Naive B cell (primary cell): ENCODE results near the gene CPNE5. TPM values are rescaled to one million over a fixed set of nuclear protein-coding genes. Genes with fewer than 3 reads are reported as not detected.

ENCODE experiments used
- ATAC-seq, 2 donors: fragments of 150-1000 bp; cut with Tn5 transposase; 2 replicates each; pipeline ENCODE4 v1.10.0; 2021; ENCODE audit warnings: low read depth in 2 of 2, mild to moderate bottlenecking in 2 of 2, moderate library complexity in 2 of 2
- DNase-seq: peaks from one replicate; pipeline ENCODE4 v3.0.0; 2022
- H3K27ac Mint-ChIP-seq, 6 donors: one replicate each; pipeline ENCODE4 v1.8.0; 2020 to 2022; ENCODE audit warnings: mild to moderate bottlenecking in 6 of 6, mixed read lengths in 6 of 6, moderate library complexity in 5 of 6, inconsistent platforms in 2 of 6
- H3K27me3 Mint-ChIP-seq, 3 donors: one replicate each; pipeline ENCODE4 v1.8.0; 2021 to 2022; ENCODE audit warnings: mixed read lengths in 3 of 3, mild to moderate bottlenecking in 1 of 3
- H3K36me3 Mint-ChIP-seq, 2 donors: one replicate each; pipeline ENCODE4 v1.8.0; 2020 to 2022; ENCODE audit warnings: mixed read lengths in 2 of 2, inconsistent platforms in 1 of 2, mild to moderate bottlenecking in 1 of 2
- H3K4me1 Mint-ChIP-seq, 3 donors: one replicate each; pipeline ENCODE4 v1.8.0; 2020 to 2022; ENCODE audit warnings: mixed read lengths in 3 of 3, inconsistent platforms in 1 of 3, mild to moderate bottlenecking in 1 of 3, moderate library complexity in 1 of 3
- H3K4me3 Mint-ChIP-seq, 8 donors: one replicate each; pipeline ENCODE4 v1.8.0; 2020 to 2022; ENCODE audit warnings: mild to moderate bottlenecking in 8 of 8, mixed read lengths in 8 of 8, moderate library complexity in 8 of 8, inconsistent platforms in 2 of 8
- H3K9me3 Mint-ChIP-seq, 7 donors: one replicate each; pipeline ENCODE4 v1.8.0; 2020 to 2022; ENCODE audit warnings: mixed read lengths in 7 of 7, mild to moderate bottlenecking in 5 of 7, inconsistent platforms in 2 of 7, moderate library complexity in 1 of 7
- polyA plus RNA-seq, 6 donors: library from polyadenylated mRNA; unstranded; fragments of 300-500 nt; fragmentation: Illumina TruSeq; gene quantifications; one replicate each; pipeline ENCODE4 v1.2.3, GENCODE V29; 2021; ENCODE audit warnings: low read depth in 6 of 6

Gene CPNE5
- polyA plus RNA-seq, 6 donors from 2014 or later: 56.9 to 105 (median 92.2) TPM

DNA sequence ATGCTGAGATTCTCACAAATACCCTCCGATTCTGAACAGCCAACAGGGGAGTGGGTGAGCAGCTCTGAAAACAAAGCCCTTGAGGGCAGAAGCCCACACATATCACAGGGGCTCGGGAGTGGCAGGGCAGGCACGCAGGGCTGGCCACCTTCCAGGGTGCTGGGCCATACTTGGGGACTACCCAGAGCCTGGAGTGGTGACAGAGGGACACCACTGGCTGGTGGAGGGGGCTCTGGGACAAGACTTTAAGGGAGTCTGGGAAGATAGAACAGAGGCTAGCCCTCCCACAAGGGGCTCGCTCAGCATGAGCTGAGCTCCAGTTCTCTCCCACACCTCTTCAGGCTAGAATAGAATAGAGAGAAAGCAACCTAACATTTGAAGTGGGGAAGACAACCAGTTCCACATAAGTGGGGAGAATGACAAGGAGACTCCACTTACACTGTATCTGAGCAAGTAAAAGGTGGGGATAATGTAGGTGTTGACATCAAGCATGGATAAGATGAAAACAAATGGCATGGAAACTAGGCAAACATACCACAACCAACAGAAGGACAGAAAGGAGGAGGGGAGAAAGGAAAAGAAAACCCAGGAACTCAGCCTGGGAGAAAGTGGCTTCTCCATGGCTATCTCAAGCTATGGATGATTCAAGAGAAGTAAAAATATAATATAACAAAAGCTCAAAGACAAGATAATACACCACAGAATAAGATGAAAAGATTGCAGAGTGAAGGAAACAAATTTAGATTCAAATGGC lies 28.4 kb upstream of the CPNE5 start:
- Mint-ChIP-seq H3K4me3 (peak overlapping the region in 1 of 8 donors; percentile 58), H3K27me3 (no peaks in the 10 kb centered on the region), H3K4me1 (peaks cover 26 to 54% (median 29%) of the 10 kb centered on the region in 3 donors), H3K9me3 (no peaks in the 10 kb centered on the region), H3K36me3 (peaks cover 11 to 42% of the 10 kb centered on the region in 2 donors), H3K27ac (peak overlapping the region in 3 of 6 donors; percentile 4 to 35 (median 23))
- ATAC-seq (no peak), DNase-seq (no peak)

DNA sequence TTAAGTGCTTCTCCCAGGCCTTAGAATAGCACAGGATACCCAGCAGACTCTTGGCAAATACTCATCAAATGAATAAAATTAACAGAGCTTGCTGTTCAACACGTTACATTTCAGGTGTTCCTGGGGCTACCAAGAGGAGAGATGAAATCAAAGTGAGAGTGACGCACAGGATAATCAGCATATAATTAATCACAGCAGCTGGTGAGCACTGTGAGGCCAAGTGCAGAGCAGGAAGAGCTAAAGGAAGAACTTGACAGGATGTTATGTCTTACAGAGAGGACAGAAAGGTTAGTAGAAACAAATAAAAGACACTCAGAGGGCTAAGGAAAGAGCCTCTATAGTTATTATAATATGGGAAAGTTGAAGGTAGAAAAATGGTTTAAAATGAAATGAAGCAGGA lies 26.6 kb upstream of the CPNE5 start:
- peaks cover 11 to 37% of the 10 kb centered on the region in 2 donors for H3K36me3 Mint-ChIP-seq
- H3K9me3 Mint-ChIP-seq: no peaks in the 10 kb centered on the region
- no peaks in the 10 kb centered on the region for H3K27me3 Mint-ChIP-seq
- H3K4me3 Mint-ChIP-seq: no peak overlapping the region
- DNase-seq (no peak), ATAC-seq (no peak)
- peaks cover 23 to 50% (median 27%) of the 10 kb centered on the region in 3 donors for H3K4me1 Mint-ChIP-seq
- no peak overlapping the region for H3K27ac Mint-ChIP-seq

- Mint-ChIP-seq H3K4me3 (no peak overlapping the region), H3K9me3 (no peaks in the 10 kb centered on the region), H3K36me3 (peaks cover 11 to 34% of the 10 kb centered on the region in 2 donors)
These were observed 24.7 kb upstream of the CPNE5 start for GRCh38 chr6:36863670-36864540.

DNA sequence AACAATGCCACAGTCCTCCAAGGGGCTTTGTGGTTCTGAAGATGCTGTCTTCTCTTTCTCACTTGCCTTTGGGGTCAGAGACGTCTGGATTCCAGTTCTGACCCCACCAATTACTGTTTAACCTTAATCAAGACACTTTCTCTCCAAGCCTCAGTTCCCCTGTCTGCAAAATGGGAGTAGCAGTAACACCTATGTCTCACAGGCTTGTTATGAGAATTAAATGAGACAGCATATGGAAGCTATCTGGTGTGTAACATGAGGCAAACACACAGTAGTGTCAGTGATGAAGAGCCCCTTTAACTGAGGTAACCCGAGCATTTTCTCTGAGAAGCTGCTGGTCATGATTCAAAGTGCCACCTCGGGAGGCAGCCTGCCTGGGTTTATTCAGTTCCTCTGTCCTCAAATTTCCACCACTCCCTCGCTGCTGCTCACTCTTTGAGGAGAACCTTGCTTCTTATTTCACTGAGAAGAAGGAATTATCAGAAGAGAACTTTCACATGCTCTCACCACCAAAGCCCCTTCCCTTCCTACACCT lies 23.7 kb upstream of the CPNE5 start:
- Mint-ChIP-seq H3K9me3 (no peaks in the 10 kb centered on the region), H3K27ac (peak overlapping the region in 1 of 6 donors; percentile 70), H3K4me3 (peak overlapping the region in 1 of 8 donors; percentile 24), H3K4me1 (peaks cover 17 to 36% (median 22%) of the 10 kb centered on the region in 3 donors), H3K36me3 (peaks cover 11 to 32% of the 10 kb centered on the region in 2 donors), H3K27me3 (no peaks in the 10 kb centered on the region)
- no peak for DNase-seq
- ATAC-seq: no peak

More at GRCh38 chr6:36863670-36864540, 24.7 kb upstream of the CPNE5 start:
- H3K4me1 Mint-ChIP-seq: peaks cover 17 to 36% (median 22%) of the 10 kb centered on the region in 3 donors
- ATAC-seq (no peak), DNase-seq (no peak)
- no peaks in the 10 kb centered on the region for H3K27me3 Mint-ChIP-seq
- H3K27ac Mint-ChIP-seq: peak overlapping the region in 3 of 6 donors; percentile 6 to 15 (median 9)

GRCh38 chr6:36862164-36862847 lies 23.1 kb upstream of the CPNE5 start:
- no peak overlapping the region for H3K27ac Mint-ChIP-seq
- peaks cover 11 to 30% (median 18%) of the 10 kb centered on the region in 3 donors for H3K4me1 Mint-ChIP-seq
- H3K27me3 Mint-ChIP-seq: no peaks in the 10 kb centered on the region
- ATAC-seq: no peak
- no peak overlapping the region for H3K4me3 Mint-ChIP-seq
- peaks cover 11 to 26% of the 10 kb centered on the region in 2 donors for H3K36me3 Mint-ChIP-seq
- DNase-seq: no peak
- no peaks in the 10 kb centered on the region for H3K9me3 Mint-ChIP-seq

GRCh38 chr6:36860126-36860525 lies 20.9 kb upstream of the CPNE5 start:
- no peaks in the 10 kb centered on the region for H3K27me3 Mint-ChIP-seq
- no peak overlapping the region for H3K27ac Mint-ChIP-seq
- no peak overlapping the region for H3K4me3 Mint-ChIP-seq

DNA sequence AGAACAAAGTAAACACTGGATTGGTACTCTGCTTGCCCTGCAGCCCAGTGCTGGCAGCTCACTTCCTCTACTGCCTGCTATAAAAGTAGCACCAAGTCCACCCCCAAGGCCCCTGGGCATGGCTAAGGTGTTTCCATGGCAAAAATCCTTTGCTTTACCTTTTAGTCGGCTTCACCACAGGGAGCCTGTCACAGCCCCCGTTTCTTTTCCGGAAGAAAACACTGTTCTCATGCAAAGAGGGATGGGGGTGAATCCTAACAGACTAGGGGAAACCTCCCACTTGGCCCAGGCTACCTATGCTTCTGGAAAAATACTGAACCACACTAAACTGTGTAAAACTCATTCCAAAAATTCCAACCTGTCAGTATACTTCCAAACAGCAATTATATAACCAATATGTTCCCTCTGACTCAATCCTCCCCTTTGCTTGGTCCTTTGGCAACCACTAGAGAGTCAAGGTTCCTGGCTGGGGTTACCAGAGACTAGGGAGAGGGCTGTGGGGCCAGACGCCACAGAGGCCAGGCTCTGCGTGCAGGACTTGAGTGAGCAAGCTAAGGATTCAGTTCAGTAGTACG lies 19.2 kb upstream of the CPNE5 start:
- Mint-ChIP-seq H3K27me3 (no peaks in the 10 kb centered on the region), H3K9me3 (no peaks in the 10 kb centered on the region), H3K36me3 (peaks cover 19 to 27% of the 10 kb centered on the region in 2 donors), H3K4me1 (peaks cover 4 to 9% (median 5%) of the 10 kb centered on the region in 3 donors), H3K4me3 (no peak overlapping the region), H3K27ac (no peak overlapping the region)
- ATAC-seq: no peak
- no peak for DNase-seq

More at GRCh38 chr6:36860126-36860525, 20.9 kb upstream of the CPNE5 start:
- H3K9me3 Mint-ChIP-seq: no peaks in the 10 kb centered on the region
- DNase-seq: no peak
- peaks cover 9 to 14% (median 10%) of the 10 kb centered on the region in 3 donors for H3K4me1 Mint-ChIP-seq
- no peak for ATAC-seq
- peaks cover 21 to 29% of the 10 kb centered on the region in 2 donors for H3K36me3 Mint-ChIP-seq

DNA sequence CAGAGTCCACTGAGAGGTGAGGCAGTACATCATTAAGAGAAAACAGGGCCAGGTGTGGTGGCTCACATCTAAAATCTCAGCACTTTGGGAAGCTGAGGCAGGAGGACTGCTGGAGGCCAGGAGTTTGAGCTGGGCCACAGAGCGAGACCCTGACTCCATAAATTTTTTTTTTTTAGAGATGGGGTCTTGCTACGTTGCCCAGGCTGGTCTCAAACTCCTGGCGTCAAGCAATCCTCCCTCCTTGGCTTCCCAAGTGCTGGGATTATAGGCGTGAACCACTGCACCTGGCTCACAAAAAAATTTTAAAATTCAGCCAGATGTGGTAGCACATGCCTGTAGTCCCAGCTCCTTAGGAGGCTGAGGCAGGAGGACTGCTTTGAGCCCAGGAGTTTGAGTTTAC lies 18.1 kb upstream of the CPNE5 start:
- Mint-ChIP-seq H3K27me3 (no peaks in the 10 kb centered on the region), H3K9me3 (no peaks in the 10 kb centered on the region), H3K36me3 (peaks cover 12 to 22% of the 10 kb centered on the region in 2 donors), H3K4me1 (peaks cover 0 to 4% (median 4%) of the 10 kb centered on the region in 3 donors), H3K4me3 (no peak overlapping the region), H3K27ac (no peak overlapping the region)
- DNase-seq (no peak), ATAC-seq (no peak)

- H3K9me3 Mint-ChIP-seq: peaks cover 0 to under 1% (median 0%) of the 10 kb centered on the region in 7 donors
- peaks cover 0 to 4% (median 4%) of the 10 kb centered on the region in 3 donors for H3K4me1 Mint-ChIP-seq
- no peak for DNase-seq
- H3K4me3 Mint-ChIP-seq: no peak overlapping the region
- H3K27ac Mint-ChIP-seq: peak overlapping the region in 1 of 6 donors; percentile 61
- H3K27me3 Mint-ChIP-seq: no peaks in the 10 kb centered on the region
- no peak for ATAC-seq
- peaks cover 12 to 22% of the 10 kb centered on the region in 2 donors for H3K36me3 Mint-ChIP-seq
These were observed 17.0 kb upstream of the CPNE5 start for GRCh38 chr6:36856277-36856676.

DNA sequence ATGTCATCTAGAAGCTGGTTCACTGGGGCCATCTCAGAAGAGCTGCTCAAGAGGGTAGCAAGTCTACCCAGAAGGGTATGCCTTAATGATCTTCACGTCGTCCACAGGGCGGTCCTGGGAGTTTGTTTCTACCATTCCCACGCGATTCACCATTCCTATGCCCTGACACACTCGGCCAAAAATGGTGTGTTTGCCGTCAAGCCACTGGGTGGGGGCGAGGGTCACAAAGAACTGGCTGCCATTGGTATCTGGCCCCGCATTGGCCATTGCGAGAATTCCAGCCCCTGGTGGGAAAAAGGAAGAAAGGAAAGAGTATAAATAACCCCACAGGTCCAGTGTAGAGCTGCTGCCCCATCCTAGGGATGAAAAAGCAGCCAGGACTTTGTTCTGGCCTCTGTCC lies 16.5 kb upstream of the CPNE5 start:
- no peak for DNase-seq
- H3K36me3 Mint-ChIP-seq: peaks cover 12 to 26% of the 10 kb centered on the region in 2 donors
- H3K27me3 Mint-ChIP-seq: peaks cover 0 to 3% (median 0%) of the 10 kb centered on the region in 3 donors
- H3K4me1 Mint-ChIP-seq: peaks cover 0 to 4% (median 4%) of the 10 kb centered on the region in 3 donors
- H3K27ac Mint-ChIP-seq: peak overlapping the region in 1 of 6 donors; percentile 39
- H3K4me3 Mint-ChIP-seq: no peak overlapping the region
- H3K9me3 Mint-ChIP-seq: peaks cover 0 to 6% (median 4%) of the 10 kb centered on the region in 7 donors
- no peak for ATAC-seq

DNA sequence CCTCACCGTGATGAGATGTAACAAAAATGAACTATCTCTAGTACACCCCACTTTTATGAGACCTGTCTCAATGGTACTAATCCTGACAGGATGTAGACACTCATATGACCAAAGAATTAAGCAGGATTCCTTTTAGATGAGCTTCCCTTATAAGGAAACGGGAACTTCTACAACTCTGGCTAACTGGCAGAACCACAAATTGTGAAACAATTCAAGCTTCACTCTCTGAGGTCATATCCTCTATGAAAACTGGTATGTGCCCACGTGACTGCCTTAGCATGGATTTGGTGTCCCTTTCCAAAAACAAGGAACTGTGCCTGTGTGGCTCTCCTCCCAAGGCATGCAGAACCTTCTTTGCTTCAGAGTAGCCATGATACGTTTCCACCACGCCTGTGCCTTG lies 14.1 kb upstream of the CPNE5 start:
- Mint-ChIP-seq H3K9me3 (peaks cover 0 to 12% (median 8%) of the 10 kb centered on the region in 7 donors), H3K27ac (no peak overlapping the region), H3K4me1 (peaks cover 0 to 13% (median 10%) of the 10 kb centered on the region in 3 donors), H3K27me3 (peaks cover 0 to 8% (median 3%) of the 10 kb centered on the region in 3 donors), H3K36me3 (peaks cover 12 to 30% of the 10 kb centered on the region in 2 donors), H3K4me3 (peak overlapping the region in 1 of 8 donors; percentile 64)
- no peak for ATAC-seq
- DNase-seq: no peak

- H3K27ac Mint-ChIP-seq: peak overlapping the region in 1 of 6 donors; percentile 10
- H3K36me3 Mint-ChIP-seq: peaks cover 12 to 30% of the 10 kb centered on the region in 2 donors
- peaks cover 0 to 13% (median 10%) of the 10 kb centered on the region in 3 donors for H3K4me1 Mint-ChIP-seq
- peaks cover 0 to 12% (median 8%) of the 10 kb centered on the region in 7 donors for H3K9me3 Mint-ChIP-seq
- DNase-seq (no peak), ATAC-seq (no peak)
- H3K27me3 Mint-ChIP-seq: peaks cover 0 to 8% (median 3%) of the 10 kb centered on the region in 3 donors
- peak overlapping the region in 1 of 8 donors; percentile 64 for H3K4me3 Mint-ChIP-seq
These were observed 13.4 kb upstream of the CPNE5 start for GRCh38 chr6:36852481-36853147.
